ENCODE results near the gene SPTAN1. TPM values are rescaled to one million over a fixed set of nuclear protein-coding genes. Genes with fewer than 3 reads are reported as not detected.

The SPTAN1 gene
- total RNA-seq, 1 experiment from 2014 or later, result 100 TPM

Other genes with a start within 250 kb of the SPTAN1 start
- 17.2 and 29.2 TPM in 2 replicates for gene TRUB2, start 230.1 kb upstream of the SPTAN1 start, total RNA-seq (2014; rRNA removed; shearing (Covaris generic); ENCODE audit: low replicate concordance)
- 76.4 and 85.3 TPM in 2 replicates for gene COQ4, start 229.7 kb upstream of the SPTAN1 start, total RNA-seq (2014; rRNA removed; shearing (Covaris generic); ENCODE audit: low replicate concordance)
- gene SLC27A4, start 212.1 kb upstream of the SPTAN1 start, total RNA-seq (2014; rRNA removed; shearing (Covaris generic); ENCODE audit: low replicate concordance), result 18.8 and 22.0 TPM in 2 replicates
- gene URM1, start 181.2 kb upstream of the SPTAN1 start, total RNA-seq (2014; rRNA removed; shearing (Covaris generic); ENCODE audit: low replicate concordance), result 71.8 and 107 TPM in 2 replicates
- 25.2 and 50.6 TPM in 2 replicates for gene CERCAM, start 131.7 kb upstream of the SPTAN1 start, total RNA-seq (2014; rRNA removed; shearing (Covaris generic); ENCODE audit: low replicate concordance)
- gene ODF2, start 96.6 kb upstream of the SPTAN1 start, total RNA-seq (2014; rRNA removed; shearing (Covaris generic); ENCODE audit: low replicate concordance), result 31.4 and 32.1 TPM in 2 replicates
- 42.4 and 45.8 TPM in 2 replicates for gene GLE1, start 47.9 kb upstream of the SPTAN1 start, total RNA-seq (2014; rRNA removed; shearing (Covaris generic); ENCODE audit: low replicate concordance)
- 188 and 218 TPM in 2 replicates for gene DYNC2I2, start 104.3 kb downstream of the SPTAN1 start, total RNA-seq (2014; rRNA removed; shearing (Covaris generic); ENCODE audit: low replicate concordance)
- gene SET, start 136.6 kb downstream of the SPTAN1 start, total RNA-seq (2014; rRNA removed; shearing (Covaris generic); ENCODE audit: low replicate concordance), result 476 and 595 TPM in 2 replicates
- 9.3 and 10.9 TPM in 2 replicates for gene PKN3, start 149.9 kb downstream of the SPTAN1 start, total RNA-seq (2014; rRNA removed; shearing (Covaris generic); ENCODE audit: low replicate concordance)
- gene ZDHHC12, start 171.5 kb downstream of the SPTAN1 start, total RNA-seq (2014; rRNA removed; shearing (Covaris generic); ENCODE audit: low replicate concordance), result 57.7 and 81.5 TPM in 2 replicates
- 4.7 and 16.5 TPM in 2 replicates for gene ZER1, start 219.3 kb downstream of the SPTAN1 start, total RNA-seq (2014; rRNA removed; shearing (Covaris generic); ENCODE audit: low replicate concordance)
- 2.4 and 3.9 TPM in 2 replicates for gene TBC1D13, start 234.7 kb downstream of the SPTAN1 start, total RNA-seq (2014; rRNA removed; shearing (Covaris generic); ENCODE audit: low replicate concordance)

Data from Caki2 (cell line).